Measurements from ENCODE around the gene PRTG. TPM values are rescaled to one million over a fixed set of nuclear protein-coding genes. Genes with fewer than 3 reads are reported as not detected.

The PRTG gene
- total RNA-seq, 1 experiment from 2014 or later = 3.6 TPM

- no peak for DNase-seq (ENCODE audit: low spot score)
- H3K4me3 Mint-ChIP-seq = no peak overlapping the region
- peaks cover 27% of the 10 kb centered on the region for H3K27me3 Mint-ChIP-seq (ENCODE audit: low read depth)
- no peaks in the 10 kb centered on the region for H3K36me3 Mint-ChIP-seq
- no peak for TF ChIP-seq SP1 (CRISPR knock-in tag; conservative IDR thresholded peaks at IDR 0.05)
- TF ChIP-seq, protein P1, sequence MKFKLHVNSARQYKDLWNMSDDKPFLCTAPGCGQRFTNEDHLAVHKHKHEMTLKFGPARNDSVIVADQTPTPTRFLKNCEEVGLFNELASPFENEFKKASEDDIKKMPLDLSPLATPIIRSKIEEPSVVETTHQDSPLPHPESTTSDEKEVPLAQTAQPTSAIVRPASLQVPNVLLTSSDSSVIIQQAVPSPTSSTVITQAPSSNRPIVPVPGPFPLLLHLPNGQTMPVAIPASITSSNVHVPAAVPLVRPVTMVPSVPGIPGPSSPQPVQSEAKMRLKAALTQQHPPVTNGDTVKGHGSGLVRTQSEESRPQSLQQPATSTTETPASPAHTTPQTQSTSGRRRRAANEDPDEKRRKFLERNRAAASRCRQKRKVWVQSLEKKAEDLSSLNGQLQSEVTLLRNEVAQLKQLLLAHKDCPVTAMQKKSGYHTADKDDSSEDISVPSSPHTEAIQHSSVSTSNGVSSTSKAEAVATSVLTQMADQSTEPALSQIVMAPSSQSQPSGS (CRISPR knock-in tag; IDR thresholded peaks at IDR 0.05; ENCODE audit: borderline replicate concordance, low read depth) = no peak
- TF ChIP-seq, protein P2, sequence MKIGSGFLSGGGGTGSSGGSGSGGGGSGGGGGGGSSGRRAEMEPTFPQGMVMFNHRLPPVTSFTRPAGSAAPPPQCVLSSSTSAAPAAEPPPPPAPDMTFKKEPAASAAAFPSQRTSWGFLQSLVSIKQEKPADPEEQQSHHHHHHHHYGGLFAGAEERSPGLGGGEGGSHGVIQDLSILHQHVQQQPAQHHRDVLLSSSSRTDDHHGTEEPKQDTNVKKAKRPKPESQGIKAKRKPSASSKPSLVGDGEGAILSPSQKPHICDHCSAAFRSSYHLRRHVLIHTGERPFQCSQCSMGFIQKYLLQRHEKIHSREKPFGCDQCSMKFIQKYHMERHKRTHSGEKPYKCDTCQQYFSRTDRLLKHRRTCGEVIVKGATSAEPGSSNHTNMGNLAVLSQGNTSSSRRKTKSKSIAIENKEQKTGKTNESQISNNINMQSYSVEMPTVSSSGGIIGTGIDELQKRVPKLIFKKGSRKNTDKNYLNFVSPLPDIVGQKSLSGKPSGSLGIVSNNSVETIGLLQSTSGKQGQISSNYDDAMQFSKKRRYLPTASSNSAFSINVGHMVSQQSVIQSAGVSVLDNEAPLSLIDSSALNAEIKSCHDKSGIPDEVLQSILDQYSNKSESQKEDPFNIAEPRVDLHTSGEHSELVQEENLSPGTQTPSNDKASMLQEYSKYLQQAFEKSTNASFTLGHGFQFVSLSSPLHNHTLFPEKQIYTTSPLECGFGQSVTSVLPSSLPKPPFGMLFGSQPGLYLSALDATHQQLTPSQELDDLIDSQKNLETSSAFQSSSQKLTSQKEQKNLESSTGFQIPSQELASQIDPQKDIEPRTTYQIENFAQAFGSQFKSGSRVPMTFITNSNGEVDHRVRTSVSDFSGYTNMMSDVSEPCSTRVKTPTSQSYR (CRISPR knock-in tag; IDR thresholded peaks at IDR 0.05) = no peak
- no peaks in the 10 kb centered on the region for H3K9me3 Mint-ChIP-seq
- ATAC-seq = no peak
- ChIA-PET CTCF (interaction anchor here (1.4 kb wide), 1 partner anchor 9 kb away, joined by 4 read pairs; no protein-coding TSS in a partner anchor), POLR2A (no interaction called here)
- no peak overlapping the region for H3K27ac Mint-ChIP-seq
- peaks cover 8% of the 10 kb centered on the region for H3K4me1 Mint-ChIP-seq
These were observed 37.3 kb upstream of the PRTG start for GRCh38 chr15:55780292-55780691.

GRCh38 chr15:55778932-55779331, 36.0 kb upstream of the PRTG start:
- Mint-ChIP-seq H3K27ac (no peak overlapping the region), H3K9me3 (no peaks in the 10 kb centered on the region), H3K4me3 (no peak overlapping the region), H3K27me3 (ENCODE audit: low read depth) (peaks cover 27% of the 10 kb centered on the region), H3K4me1 (peaks cover 17% of the 10 kb centered on the region), H3K36me3 (no peaks in the 10 kb centered on the region)
- CTCF ChIA-PET = no interaction called here
- DNase-seq (ENCODE audit: low spot score) = no peak
- POLR2A ChIA-PET = no interaction called here
- TF ChIP-seq RORB (CRISPR knock-in tag; IDR thresholded peaks at IDR 0.05) (no peak), FOXP1 (CRISPR knock-in tag; IDR thresholded peaks at IDR 0.05; ENCODE audit: borderline replicate concordance) (no peak), EMX1 (CRISPR knock-in tag; IDR thresholded peaks at IDR 0.05) (no peak), CREB1 (CRISPR knock-in tag; IDR thresholded peaks at IDR 0.05) (no peak), MXD4 (CRISPR knock-in tag; IDR thresholded peaks at IDR 0.05; ENCODE audit: borderline replicate concordance) (no peak), ESRRA (CRISPR knock-in tag; IDR thresholded peaks at IDR 0.05; ENCODE audit: borderline replicate concordance) (no peak), MYBL2 (CRISPR knock-in tag; IDR thresholded peaks at IDR 0.05) (no peak)
- TF ChIP-seq, protein P3, sequence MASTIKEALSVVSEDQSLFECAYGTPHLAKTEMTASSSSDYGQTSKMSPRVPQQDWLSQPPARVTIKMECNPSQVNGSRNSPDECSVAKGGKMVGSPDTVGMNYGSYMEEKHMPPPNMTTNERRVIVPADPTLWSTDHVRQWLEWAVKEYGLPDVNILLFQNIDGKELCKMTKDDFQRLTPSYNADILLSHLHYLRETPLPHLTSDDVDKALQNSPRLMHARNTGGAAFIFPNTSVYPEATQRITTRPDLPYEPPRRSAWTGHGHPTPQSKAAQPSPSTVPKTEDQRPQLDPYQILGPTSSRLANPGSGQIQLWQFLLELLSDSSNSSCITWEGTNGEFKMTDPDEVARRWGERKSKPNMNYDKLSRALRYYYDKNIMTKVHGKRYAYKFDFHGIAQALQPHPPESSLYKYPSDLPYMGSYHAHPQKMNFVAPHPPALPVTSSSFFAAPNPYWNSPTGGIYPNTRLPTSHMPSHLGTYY (CRISPR knock-in tag; IDR thresholded peaks at IDR 0.05) = no peak
- TF ChIP-seq, protein P4, sequence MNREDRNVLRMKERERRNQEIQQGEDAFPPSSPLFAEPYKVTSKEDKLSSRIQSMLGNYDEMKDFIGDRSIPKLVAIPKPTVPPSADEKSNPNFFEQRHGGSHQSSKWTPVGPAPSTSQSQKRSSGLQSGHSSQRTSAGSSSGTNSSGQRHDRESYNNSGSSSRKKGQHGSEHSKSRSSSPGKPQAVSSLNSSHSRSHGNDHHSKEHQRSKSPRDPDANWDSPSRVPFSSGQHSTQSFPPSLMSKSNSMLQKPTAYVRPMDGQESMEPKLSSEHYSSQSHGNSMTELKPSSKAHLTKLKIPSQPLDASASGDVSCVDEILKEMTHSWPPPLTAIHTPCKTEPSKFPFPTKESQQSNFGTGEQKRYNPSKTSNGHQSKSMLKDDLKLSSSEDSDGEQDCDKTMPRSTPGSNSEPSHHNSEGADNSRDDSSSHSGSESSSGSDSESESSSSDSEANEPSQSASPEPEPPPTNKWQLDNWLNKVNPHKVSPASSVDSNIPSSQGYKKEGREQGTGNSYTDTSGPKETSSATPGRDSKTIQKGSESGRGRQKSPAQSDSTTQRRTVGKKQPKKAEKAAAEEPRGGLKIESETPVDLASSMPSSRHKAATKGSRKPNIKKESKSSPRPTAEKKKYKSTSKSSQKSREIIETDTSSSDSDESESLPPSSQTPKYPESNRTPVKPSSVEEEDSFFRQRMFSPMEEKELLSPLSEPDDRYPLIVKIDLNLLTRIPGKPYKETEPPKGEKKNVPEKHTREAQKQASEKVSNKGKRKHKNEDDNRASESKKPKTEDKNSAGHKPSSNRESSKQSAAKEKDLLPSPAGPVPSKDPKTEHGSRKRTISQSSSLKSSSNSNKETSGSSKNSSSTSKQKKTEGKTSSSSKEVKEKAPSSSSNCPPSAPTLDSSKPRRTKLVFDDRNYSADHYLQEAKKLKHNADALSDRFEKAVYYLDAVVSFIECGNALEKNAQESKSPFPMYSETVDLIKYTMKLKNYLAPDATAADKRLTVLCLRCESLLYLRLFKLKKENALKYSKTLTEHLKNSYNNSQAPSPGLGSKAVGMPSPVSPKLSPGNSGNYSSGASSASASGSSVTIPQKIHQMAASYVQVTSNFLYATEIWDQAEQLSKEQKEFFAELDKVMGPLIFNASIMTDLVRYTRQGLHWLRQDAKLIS (CRISPR knock-in tag; IDR thresholded peaks at IDR 0.05; ENCODE audit: borderline replicate concordance) = no peak
- no peak for ATAC-seq

GRCh38 chr15:55775316-55775715, 32.4 kb upstream of the PRTG start:
- H3K4me3 Mint-ChIP-seq = no peak overlapping the region
- H3K27ac Mint-ChIP-seq = peak overlapping the region; percentile 66; the same call in 1 of the 2 replicates
- DNase-seq (ENCODE audit: low spot score) (no peak), ATAC-seq (peak; percentile 77)
- no peaks in the 10 kb centered on the region for H3K9me3 Mint-ChIP-seq
- POLR2A ChIA-PET = interaction anchor here (0.6 kb wide), 1 partner anchor 8 kb away, joined by 7 read pairs; no protein-coding TSS in a partner anchor
- peaks cover 20% of the 10 kb centered on the region for H3K27me3 Mint-ChIP-seq (ENCODE audit: low read depth)
- H3K36me3 Mint-ChIP-seq = no peaks in the 10 kb centered on the region
- peaks cover 13% of the 10 kb centered on the region for H3K4me1 Mint-ChIP-seq
- CTCF ChIA-PET = interaction anchor here (0.5 to 3.9 kb wide), 23 partner anchors 8 to 248 kb away, joined by 3 to 29 read pairs (median 6); no protein-coding TSS in a partner anchor
- TF ChIP-seq, protein P5, sequence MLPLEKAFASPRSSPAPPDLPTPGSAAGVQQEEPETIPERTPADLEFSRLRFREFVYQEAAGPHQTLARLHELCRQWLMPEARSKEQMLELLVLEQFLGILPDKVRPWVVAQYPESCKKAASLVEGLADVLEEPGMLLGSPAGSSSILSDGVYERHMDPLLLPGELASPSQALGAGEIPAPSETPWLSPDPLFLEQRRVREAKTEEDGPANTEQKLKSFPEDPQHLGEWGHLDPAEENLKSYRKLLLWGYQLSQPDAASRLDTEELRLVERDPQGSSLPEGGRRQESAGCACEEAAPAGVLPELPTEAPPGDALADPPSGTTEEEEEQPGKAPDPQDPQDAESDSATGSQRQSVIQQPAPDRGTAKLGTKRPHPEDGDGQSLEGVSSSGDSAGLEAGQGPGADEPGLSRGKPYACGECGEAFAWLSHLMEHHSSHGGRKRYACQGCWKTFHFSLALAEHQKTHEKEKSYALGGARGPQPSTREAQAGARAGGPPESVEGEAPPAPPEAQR (CRISPR knock-in tag; IDR thresholded peaks at IDR 0.05) = no peak
- no peak for TF ChIP-seq SMAD4 (CRISPR knock-in tag; IDR thresholded peaks at IDR 0.05)
- TF ChIP-seq, protein P4 (CRISPR knock-in tag; IDR thresholded peaks at IDR 0.05; ENCODE audit: borderline replicate concordance) = no peak

Data from WTC11 (cell line).